ENCODE data around the gene ADAM19.
"Not testable (repeated sequence)": the region's sequence is repeated elsewhere in the genome, so short reads cannot be mapped to it uniquely, and the experiment has no call there.

Gene ADAM19

DNA sequence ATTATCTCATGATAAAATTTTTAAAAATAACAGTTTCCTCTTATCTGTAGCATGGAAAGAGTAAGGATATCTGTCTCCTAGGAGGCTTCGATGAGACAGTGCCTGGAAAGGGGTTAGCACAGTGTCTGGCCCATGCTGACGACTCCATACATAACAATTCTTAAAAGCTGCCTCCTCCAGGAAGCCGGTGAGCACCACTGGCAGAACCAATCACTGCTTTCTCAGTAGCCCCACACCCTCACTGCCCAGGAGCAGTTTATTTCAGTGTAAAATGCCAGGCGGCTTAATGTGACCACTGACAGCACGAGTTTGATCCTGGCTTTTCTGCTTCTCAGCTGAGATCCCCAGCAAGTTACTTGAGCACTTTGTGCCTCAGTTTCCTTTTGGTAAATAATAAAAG, 116.7 kb downstream of the ADAM19 start:
- no peak for DNase-seq

DNA sequence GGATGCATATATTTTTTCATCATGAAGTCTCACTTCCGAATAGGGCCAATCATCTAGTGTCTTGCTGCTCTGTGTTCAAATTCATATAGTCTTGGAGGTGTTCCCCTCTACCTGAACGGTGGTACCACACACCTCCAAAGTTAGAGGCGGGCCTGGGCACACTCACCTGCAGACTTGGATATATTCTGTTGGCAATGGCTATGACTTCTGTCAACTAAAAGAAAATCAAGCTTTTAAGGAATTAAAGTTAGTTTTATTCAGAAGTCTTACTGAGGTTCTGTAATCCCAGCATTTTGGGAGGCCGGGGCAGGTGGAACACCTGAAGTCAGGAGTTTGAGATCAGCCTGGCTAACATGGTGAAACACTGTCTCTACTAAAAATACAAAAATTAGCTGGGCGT, 118.2 kb downstream of the ADAM19 start:
- DNase-seq, result no peak

DNA sequence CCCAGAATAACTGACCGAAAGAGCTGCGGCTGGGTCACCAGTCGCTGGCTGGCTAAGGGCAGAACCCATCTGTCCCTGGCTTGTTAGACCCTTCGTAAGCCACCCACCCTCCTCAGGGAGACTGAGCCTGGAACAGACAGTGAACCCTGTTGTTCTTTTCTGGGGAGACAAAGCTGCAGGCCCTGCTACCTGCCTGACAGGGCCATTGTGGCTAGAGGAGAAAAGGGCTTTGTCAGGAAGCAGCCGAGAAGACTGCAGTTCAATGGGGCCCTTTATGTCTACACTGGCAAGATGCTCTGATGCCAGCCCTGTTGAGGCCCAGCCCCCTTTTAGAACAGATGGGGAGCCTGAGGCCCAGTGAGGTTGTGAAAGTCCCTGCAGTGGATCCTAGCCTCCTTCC, 119.3 kb downstream of the ADAM19 start:
- no peak for DNase-seq

- DNase-seq, result no peak
These were observed 120.5 kb downstream of the ADAM19 start for GRCh38 chr5:157455057-157455456.

DNA sequence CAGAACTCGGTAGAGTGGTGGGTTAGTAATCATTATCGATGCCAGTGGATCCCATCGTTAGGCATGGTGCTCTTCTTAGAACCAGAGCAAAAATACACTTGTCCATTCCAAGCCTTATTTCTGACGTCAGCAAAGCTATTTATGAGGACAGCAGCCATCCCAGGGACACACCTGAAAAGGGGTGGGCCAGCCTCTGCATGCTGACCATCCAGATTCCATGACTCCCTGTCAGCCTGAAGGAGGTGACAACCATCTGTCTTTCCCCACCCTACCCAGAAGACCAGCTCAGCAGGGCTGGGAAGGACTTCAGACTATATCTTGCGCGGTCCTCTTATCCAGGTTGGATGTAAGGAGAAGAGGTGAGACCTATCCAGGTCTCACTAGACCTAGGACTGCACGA, 121.3 kb downstream of the ADAM19 start:
- no peak for DNase-seq

- DNase-seq, result no peak
These were observed 123.8 kb downstream of the ADAM19 start for GRCh38 chr5:157451806-157452205.

GRCh38 chr5:157450024-157450423, 125.6 kb downstream of the ADAM19 start:
- no peak for DNase-seq

DNA sequence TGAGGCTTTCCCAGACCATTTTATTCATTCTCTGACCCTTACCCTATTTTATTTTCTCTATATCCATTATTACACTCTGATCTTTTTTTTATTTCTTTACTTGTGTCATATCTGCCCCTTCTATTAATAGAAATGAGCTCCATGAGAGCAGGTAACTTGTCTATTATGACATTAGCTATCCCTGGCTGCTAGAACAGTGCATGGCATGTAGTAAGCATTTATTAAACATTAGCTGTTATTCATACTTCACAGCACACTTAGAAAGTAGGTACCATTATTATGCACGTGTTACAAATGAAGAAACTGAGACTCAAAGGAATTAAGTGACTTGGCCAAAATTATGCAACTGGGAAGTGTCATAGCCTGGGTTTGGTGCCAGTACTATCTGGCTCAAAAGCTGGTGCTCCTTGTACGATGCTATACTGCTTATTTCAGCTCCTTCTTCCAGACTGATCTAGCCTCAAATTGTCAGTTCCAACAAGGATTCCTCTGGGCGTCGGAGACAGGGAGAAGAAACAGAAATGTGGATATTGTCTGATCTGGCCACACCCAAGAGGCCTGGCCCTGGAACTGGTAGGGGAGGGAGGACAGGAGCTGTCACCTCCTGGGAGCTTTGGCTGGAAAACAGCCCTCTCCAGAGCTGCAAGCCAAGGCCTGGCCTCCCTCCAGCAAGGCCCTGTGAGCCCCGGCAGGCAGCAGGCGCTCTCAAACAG, 126.4 kb downstream of the ADAM19 start:
- DNase-seq, result no peak

DNA sequence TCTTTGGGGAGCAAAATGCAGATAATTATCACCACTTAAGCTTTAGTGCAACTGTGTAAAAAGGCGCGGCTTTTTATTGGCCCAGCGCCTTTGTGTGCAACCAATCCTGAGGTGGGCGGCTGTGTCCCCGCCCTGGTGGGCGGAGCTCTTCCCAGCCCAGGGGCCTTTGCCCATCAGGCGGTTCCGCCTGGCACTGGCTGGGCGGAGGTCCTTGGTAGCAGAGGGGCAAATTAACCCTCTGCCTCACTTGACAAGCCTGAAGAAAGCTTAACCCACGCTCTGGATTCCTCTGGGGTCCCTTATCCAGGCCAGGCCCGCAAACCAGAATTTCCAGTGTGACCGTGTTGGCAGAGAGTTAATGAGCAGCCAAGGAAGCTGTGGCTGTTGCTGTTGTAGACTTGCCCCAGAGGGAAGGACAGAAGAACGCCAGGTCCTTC, 128.4 kb downstream of the ADAM19 start:
- no peak for DNase-seq

DNA sequence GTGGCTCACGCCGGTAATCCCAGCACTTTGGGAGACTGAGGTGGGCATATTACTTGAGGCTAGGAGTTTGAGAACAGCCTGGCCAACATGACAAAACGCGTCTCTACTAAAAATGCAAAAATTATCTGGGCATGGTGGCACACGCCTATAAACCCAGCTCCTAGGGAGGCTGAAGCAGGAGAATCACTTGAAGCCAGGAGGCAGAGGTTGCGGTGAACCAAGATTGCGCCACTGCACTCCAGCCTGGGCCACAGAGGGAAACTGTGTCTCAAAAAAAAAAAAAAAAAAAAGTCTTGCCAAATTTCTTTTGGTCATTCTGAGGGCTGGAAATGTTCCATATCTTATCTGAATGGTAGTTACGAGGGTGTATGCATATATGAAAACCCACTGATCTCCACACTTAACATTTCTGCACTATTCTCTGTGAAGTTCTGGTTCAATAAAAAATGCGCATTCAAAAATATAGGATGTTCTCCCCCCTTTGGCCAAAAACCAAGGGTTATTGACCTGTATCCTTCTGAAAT, 129.1 kb downstream of the ADAM19 start:
- DNase-seq, result no peak

DNA sequence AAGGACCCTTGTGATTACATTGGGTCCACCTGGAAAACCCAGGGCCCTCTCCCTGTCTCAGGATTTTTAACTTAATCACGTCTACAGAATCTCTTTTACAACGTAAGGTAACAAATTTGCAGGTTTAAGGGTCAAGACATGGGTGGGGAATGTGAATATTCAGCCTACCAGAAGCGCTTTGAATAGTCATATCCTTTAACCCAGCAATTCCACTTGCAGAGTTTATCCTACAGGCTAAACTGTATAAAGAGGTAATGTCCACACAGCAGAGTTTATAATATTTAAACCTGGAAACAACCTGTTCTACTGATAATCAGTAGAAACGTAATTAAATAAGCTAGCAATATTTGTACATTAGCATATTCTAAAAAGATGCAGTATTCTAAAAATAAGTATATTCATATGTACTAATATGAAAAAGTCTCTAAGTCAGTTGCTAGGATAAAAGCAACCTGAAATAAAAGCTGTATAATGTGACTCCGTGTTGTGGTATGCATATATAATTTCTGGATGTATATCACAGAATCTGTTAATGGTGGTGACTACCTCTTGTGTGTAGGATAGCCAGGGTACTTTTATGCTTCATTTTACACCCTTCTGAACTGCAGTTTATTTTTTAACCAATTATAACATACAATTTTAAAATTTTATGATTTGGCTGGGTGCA, 129.7 kb downstream of the ADAM19 start:
- DNase-seq, result no peak

GRCh38 chr5:157444224-157444623, 131.4 kb downstream of the ADAM19 start:
- DNase-seq, result no peak

- no peak for DNase-seq
These were observed 132.5 kb downstream of the ADAM19 start for GRCh38 chr5:157443041-157443549.

GRCh38 chr5:157434096-157434495, 141.5 kb downstream of the ADAM19 start:
- DNase-seq, result no peak

DNA sequence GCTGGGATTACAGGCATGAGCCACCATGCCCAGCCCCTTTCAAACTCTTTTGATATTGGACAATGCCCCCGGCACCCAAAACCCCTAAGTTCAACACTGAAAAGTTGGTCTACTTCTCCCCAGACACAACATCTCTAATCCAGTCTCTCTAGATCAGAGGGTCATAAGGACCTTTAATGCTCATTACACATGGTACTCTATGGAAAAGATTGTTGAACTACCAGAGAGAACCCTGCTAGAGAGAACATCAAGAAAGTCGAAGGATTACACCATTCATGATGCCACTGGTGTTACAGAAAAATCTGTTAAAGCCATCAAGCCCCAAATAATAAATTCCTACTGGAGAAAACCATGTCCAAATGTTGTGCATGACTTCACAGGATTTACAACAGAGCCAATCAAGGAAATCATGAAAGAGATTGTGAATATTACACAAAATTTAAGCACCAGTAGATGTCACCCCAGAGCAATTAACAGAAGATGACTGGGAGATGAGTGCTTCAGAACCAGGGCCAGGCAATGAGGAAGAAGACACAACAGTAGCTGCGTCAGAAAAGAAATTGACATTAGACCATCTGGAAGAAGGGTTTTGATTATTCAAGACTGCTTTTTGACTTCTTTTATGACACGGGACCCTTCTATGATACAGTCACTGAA, 143.9 kb downstream of the ADAM19 start:
- peak; percentile 4 to 11 for DNase-seq

- DNase-seq, result not testable (repeated sequence)
These were observed 145.7 kb downstream of the ADAM19 start for GRCh38 chr5:157429920-157430319.

Measured in activated CD4-positive, alpha-beta T cell treated with anti-CD3 and anti-CD28 coated beads, Interleukin-2, amount 50 U/mL, for 4 hours (primary cell).